Vagina (tissue), 2 donors: Measurements from ENCODE around the gene OR4E2. TPM values are rescaled to one million over a fixed set of nuclear protein-coding genes. Genes with fewer than 3 reads are reported as not detected.

Experiments
- DNase-seq, 2 donors: peaks; one replicate each; pipeline ENCODE4 v3.0.0-alpha.2; 2017; ENCODE audit errors: extremely low spot score in 2 of 2
- H3K27ac ChIP-seq: fragments of 200-600 bp; sonication (generic); one replicate; pipeline ENCODE4 v1.5.1; 2019
- H3K27me3 ChIP-seq: fragments of 200-600 bp; sonication (generic); one replicate; pipeline ENCODE4 v1.5.1; 2019
- H3K36me3 ChIP-seq, 2 donors: fragments of 200-600 bp; sonication (generic); one replicate each; pipeline ENCODE4 v1.5.1; 2017 to 2019
- H3K4me1 ChIP-seq: fragments of 200-600 bp; sonication (generic); one replicate; pipeline ENCODE4 v1.5.1; 2019
- H3K4me3 ChIP-seq, 2 donors: fragments of 200-600 bp; sonication (generic); 1 replicate in 1 of 2; 2 replicates in 1 of 2; pipeline ENCODE4 v1.5.1; 2016 to 2019
- H3K9me3 ChIP-seq: fragments of 200-600 bp; sonication (generic); one replicate; pipeline ENCODE4 v1.5.1; 2019
- POLR2A ChIP-seq, 2 donors: fragments of 450-650 bp; IDR thresholded peaks; one replicate each; pipeline ENCODE4 v1.6.1; 2017; ENCODE audit warnings: antibody characterized with exemption in 2 of 2, mild to moderate bottlenecking in 2 of 2, moderate library complexity in 2 of 2
- POLR2AphosphoS5 ChIP-seq, 2 donors: sonication (generic); formaldehyde crosslinking; IDR thresholded peaks; one replicate each; pipeline ENCODE4 v1.9.0; 2017; ENCODE audit warnings: antibody characterized with exemption in 2 of 2, mild to moderate bottlenecking in 2 of 2, low read depth in 1 of 2; ENCODE audit not compliant: insufficient read depth in 1 of 2
- intact Hi-C: fragments of 100-400 bp; cut with DNase I; formaldehyde crosslinking; loops from one replicate; pipeline ENCODE4 v1.15.1; 2023
- total RNA-seq: library from RNA; depleted of rRNA; stranded (reverse); fragments of >200 nt; gene quantifications from one replicate; pipeline ENCODE4 v1.2.3, GENCODE V29; 2016
- TF ChIP-seq, protein P1 (sequence below), 3 experiments: fragments of 450-650 bp in 2 of 3; fragments of 200-600 bp in 1 of 3; sonication (generic) in 1 of 3; IDR thresholded peaks; one replicate each; pipeline ENCODE4 v1.5.1; 2017 to 2019; ENCODE audit warnings: antibody characterized with exemption in 3 of 3, mild to moderate bottlenecking in 2 of 3, moderate library complexity in 2 of 3

OR4E2 gene
- total RNA-seq, 1 donor from 2014 or later: not detected

DNA sequence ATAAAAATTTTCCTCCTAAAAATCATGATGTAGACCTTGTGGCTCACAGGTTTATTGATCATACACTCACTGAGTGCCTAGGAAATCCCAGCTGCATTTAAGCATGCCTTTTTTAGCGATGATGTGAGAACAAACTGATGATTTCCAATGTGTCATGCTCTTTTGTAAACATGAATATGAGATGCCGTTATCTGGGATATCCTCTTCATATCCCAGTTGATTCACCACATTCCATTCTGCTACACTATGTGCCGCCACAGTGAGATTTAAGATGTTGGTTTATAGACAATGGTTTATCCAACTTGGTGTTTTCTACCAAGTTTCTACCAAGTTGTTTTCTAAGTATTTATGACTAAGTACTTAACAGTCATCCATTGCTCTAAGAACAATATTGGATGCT is 14.7 kb downstream of the OR4E2 start:
- Histone ChIP-seq H3K9me3 (no peaks in the 10 kb centered on the region), H3K27me3 (no peaks in the 10 kb centered on the region), H3K4me3 (no peak overlapping the region), H3K27ac (no peak overlapping the region), H3K36me3 (no peaks in the 10 kb centered on the region), H3K4me1 (no peaks in the 10 kb centered on the region)
- TF ChIP-seq, protein P1, sequence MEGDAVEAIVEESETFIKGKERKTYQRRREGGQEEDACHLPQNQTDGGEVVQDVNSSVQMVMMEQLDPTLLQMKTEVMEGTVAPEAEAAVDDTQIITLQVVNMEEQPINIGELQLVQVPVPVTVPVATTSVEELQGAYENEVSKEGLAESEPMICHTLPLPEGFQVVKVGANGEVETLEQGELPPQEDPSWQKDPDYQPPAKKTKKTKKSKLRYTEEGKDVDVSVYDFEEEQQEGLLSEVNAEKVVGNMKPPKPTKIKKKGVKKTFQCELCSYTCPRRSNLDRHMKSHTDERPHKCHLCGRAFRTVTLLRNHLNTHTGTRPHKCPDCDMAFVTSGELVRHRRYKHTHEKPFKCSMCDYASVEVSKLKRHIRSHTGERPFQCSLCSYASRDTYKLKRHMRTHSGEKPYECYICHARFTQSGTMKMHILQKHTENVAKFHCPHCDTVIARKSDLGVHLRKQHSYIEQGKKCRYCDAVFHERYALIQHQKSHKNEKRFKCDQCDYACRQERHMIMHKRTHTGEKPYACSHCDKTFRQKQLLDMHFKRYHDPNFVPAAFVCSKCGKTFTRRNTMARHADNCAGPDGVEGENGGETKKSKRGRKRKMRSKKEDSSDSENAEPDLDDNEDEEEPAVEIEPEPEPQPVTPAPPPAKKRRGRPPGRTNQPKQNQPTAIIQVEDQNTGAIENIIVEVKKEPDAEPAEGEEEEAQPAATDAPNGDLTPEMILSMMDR (IDR thresholded peaks at IDR 0.05): no peak
- TF ChIP-seq POLR2AphosphoS5 (IDR thresholded peaks at IDR 0.05; ENCODE audit: insufficient read depth in 1 of 2, low read depth in 1 of 2) (no peak), POLR2A (IDR thresholded peaks at IDR 0.05) (no peak)
- DNase-seq: no peak
- intact Hi-C loops: no loop called here

DNA sequence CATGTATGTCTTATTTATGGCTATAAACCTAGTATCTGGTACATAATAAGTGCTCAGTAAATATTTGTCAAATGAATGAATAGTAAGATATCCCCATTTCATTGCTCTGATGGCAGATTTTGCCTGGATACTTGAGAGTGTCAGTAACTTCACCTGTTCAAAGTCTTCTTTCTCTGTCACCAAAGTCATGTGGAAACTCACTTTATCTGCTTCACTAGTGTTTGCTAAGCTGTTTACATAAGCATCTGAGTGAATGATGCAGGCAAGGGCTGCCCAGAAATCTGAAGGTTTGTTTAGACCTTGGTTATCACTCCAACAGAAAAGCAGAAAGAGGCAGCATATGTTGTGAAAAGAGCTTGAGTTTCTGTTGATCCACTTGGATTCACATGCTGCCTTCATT is 15.6 kb downstream of the OR4E2 start:
- no peak for DNase-seq
- Histone ChIP-seq H3K27me3 (no peaks in the 10 kb centered on the region), H3K9me3 (no peaks in the 10 kb centered on the region), H3K4me3 (no peak overlapping the region), H3K4me1 (no peaks in the 10 kb centered on the region), H3K27ac (no peak overlapping the region), H3K36me3 (no peaks in the 10 kb centered on the region)
- TF ChIP-seq POLR2A (IDR thresholded peaks at IDR 0.05) (no peak), POLR2AphosphoS5 (IDR thresholded peaks at IDR 0.05; ENCODE audit: insufficient read depth in 1 of 2, low read depth in 1 of 2) (no peak)
- TF ChIP-seq, protein P1 (IDR thresholded peaks at IDR 0.05): no peak
- intact Hi-C loops: no loop called here

DNA sequence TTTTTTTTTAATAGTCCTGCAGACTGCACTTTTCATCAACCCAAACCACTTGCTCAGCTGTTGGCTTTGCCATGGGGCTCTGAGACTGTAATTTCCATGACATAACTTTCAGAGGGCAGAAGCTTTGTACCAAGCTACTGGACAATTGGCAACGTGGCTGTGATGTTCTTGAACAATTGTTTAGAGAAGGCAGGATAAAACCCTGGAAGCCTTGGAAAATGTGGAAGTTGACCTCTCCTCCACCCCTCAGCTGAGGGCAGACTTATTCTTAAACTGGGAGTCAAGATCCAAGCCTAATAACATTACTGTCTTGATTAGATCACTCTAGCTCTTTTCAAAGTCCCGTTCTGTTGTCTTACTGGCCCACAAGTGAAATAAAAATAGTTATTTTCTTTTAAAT is 17.7 kb downstream of the OR4E2 start:
- no peaks in the 10 kb centered on the region for H3K27me3 ChIP-seq
- intact Hi-C loops: no loop called here
- no peaks in the 10 kb centered on the region for H3K9me3 ChIP-seq
- H3K27ac ChIP-seq: no peak overlapping the region
- H3K4me3 ChIP-seq: no peak overlapping the region
- TF ChIP-seq POLR2AphosphoS5 (IDR thresholded peaks at IDR 0.05; ENCODE audit: insufficient read depth in 1 of 2, low read depth in 1 of 2) (no peak), POLR2A (IDR thresholded peaks at IDR 0.05) (no peak)
- TF ChIP-seq, protein P1 (IDR thresholded peaks at IDR 0.05): no peak
- no peaks in the 10 kb centered on the region for H3K4me1 ChIP-seq
- no peak for DNase-seq
- no peaks in the 10 kb centered on the region for H3K36me3 ChIP-seq

DNA sequence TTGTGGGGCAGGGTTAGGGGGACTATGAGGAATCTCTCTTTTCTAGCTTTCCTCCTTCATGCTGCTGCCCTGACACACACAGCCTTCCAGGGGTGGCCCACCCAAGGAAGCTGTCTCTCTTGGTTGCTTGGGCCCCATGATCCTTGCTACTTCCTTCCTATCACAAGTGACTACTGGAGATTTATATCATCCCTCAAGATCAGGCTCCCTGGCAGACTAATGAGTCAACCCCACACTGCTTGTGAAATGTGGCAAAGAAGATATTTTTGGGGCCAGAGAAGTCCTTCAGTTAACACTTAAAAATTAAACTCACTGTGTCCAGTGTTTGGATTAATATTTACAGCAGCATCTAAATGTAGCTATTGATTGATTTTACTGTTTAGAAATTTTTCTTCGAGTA is 18.5 kb downstream of the OR4E2 start:
- Histone ChIP-seq H3K9me3 (no peaks in the 10 kb centered on the region), H3K27me3 (no peaks in the 10 kb centered on the region), H3K36me3 (no peaks in the 10 kb centered on the region), H3K27ac (no peak overlapping the region), H3K4me1 (no peaks in the 10 kb centered on the region), H3K4me3 (no peak overlapping the region)
- TF ChIP-seq, protein P1 (IDR thresholded peaks at IDR 0.05): no peak
- TF ChIP-seq POLR2AphosphoS5 (IDR thresholded peaks at IDR 0.05; ENCODE audit: insufficient read depth in 1 of 2, low read depth in 1 of 2) (no peak), POLR2A (IDR thresholded peaks at IDR 0.05) (no peak)
- intact Hi-C loops: no loop called here
- DNase-seq: no peak

DNA sequence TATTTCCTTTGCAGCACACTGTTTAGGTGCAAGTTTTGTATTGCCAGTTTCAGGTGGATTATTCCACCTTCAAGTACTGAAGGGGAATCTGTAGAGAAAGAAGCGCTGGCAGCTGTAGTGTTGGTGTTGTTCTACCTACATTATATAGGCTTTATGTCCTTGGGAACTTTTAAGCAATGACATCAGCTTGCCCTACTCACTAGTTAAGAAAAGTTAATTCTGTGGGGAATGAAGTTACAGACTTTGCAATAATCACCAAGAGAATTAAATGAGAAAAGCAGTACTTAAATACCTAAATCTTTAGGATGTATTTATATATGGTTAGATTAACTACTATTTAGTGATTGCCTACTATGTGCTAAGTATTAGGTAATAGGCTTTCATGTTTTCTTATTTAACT is 20.1 kb downstream of the OR4E2 start, which contains the start of gene OR4E1:
TSS of gene OR4E1 (minus strand) at position 101 of the 400 bp plus-strand sequence. CDS start 2,883 bp downstream, outside the sequence.
- no peak for DNase-seq
- no peaks in the 10 kb centered on the region for H3K4me1 ChIP-seq
- no peaks in the 10 kb centered on the region for H3K9me3 ChIP-seq
- H3K4me3 ChIP-seq: no peak within 1 kb of the TSS
- intact Hi-C loops: no loop called here
- H3K36me3 ChIP-seq: no peaks in the 10 kb centered on the region
- H3K27ac ChIP-seq: no peak within 1 kb of the TSS
- H3K27me3 ChIP-seq: no peaks in the 10 kb centered on the region
- TF ChIP-seq, protein P1 (IDR thresholded peaks at IDR 0.05): no peak
- TF ChIP-seq POLR2A (IDR thresholded peaks at IDR 0.05): no peak
- no peak for TF ChIP-seq POLR2AphosphoS5 (IDR thresholded peaks at IDR 0.05; ENCODE audit: insufficient read depth in 1 of 2, low read depth in 1 of 2)
